CD4-positive, alpha-beta T cell treated with Interleukin-15 for 1 hour (primary cell): ENCODE measurements around the gene ERC2.
A peak's percentile ranks its signal among the peaks of the same experiment; 100 is the strongest.
"Not testable (repeated sequence)": the region's sequence is repeated elsewhere in the genome, so short reads cannot be mapped to it uniquely, and the experiment has no call there.

Source experiments
- DNase-seq: peaks from one replicate; pipeline ENCODE4 v3.0.0-alpha.2; 2020

ERC2 gene

GRCh38 chr3:56468184-56469106 lies at the start of gene ERC2:
Gene ERC2 (minus strand): TSS chr3:56468467.
- no peak for DNase-seq

- no peak for DNase-seq
These were observed 34.5 kb upstream of the ERC2 start for GRCh38 chr3:56502738-56503137.

DNA sequence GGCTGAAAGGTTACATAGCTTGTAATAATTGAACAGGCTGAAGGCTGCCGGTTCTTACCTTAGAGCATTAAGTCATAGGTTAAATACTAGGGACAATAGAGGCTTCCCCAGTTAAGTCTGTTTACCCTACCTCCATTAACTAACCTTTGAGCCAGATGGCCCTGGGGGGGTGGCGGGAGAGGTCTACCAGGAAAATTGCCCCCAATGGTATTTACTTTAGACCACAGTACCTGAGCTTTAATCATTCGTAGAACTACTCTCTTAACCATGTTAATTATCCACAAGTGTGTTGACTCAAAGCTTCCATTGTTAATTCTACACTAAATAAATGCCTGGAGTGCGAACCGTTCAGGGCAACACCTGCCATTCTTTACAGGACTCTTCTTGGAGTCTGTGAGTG lies 28.1 kb upstream of the ERC2 start:
- DNase-seq: not testable (repeated sequence)

DNA sequence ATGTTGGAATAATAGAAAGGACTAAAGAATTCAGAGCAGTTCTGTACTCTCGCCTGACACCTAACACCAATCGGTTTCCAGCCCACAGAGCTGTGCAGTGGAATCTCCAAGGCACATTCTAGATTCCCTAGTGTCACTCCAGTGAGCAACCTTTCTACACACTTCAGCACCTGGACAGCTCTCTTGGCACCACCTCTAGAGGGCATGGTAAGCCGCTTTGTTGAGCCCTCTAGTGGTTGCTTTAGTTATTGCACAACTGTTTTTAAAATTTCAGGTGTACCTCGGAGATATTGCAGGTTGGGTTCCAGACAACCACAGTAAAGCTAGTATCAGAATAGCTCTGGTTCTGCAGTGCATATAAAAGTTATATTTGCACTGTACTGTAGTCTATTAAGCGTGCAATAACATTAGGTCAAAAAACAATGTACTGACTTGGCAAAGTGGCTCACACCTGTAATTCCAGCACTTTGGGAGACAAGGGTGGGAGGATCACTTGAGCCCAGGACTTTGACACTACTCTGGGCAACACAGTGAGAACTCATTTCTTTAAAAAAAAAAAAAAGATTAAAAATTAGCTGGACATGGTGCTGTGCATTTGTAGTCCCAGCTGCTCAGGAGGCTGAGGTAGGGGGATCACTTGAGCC lies 26.5 kb upstream of the ERC2 start:
- peak; percentile 67 for DNase-seq

DNA sequence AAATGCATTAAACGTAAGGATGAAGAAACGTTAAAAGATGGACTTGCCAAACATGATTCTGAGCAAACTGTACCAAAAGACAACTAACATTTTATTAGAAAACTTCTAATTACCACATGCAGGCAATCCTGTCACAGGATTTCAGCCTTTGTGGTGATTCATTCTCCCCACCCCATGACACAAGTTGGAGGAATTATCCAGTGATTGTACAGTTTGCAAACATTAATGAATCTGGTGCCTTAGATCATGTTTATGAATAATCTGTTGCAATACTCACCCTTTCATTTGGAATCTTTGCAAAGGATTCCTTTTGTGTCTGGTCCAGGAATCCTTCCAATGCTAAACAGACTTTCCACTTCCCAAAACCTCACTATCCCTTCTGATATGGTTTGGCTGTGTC lies 23.3 kb upstream of the ERC2 start:
- DNase-seq: no peak

DNA sequence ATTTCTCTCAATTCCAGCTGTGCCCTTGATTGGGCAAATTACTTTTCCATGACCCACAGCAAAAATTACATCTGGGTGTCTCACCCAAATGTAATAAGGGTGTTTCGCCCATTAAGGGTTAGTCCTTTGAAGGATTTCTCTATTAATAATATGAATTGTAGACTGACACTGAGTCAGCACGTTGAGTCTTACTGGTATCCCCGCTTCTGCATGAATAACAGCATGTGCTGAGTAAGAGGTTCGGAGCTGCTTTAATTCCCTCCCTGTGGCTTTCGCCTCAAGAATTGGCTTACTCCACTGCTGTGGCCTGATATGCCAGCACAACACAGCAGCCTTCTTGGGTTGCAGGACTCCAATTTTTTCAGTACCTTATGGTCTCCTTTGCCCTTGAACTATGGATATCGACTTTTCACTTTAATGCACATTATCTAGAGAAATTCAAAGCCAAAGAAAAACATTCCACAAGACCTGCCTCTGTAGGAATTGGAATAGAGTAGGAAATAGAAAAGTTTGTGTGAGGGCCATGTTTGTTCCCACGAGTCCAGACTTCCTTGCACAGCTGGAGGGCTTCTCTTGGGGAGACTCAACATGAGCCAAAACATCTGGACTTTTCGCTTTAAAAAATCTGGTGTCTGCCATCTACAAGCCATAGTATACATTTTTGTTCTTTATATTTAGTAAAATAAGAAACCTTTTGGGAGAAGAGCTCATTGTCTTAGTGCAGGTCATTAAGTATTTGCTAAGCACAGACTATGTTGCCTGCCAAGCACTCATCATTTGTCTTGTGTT lies 20.7 kb upstream of the ERC2 start:
- no peak for DNase-seq

DNA sequence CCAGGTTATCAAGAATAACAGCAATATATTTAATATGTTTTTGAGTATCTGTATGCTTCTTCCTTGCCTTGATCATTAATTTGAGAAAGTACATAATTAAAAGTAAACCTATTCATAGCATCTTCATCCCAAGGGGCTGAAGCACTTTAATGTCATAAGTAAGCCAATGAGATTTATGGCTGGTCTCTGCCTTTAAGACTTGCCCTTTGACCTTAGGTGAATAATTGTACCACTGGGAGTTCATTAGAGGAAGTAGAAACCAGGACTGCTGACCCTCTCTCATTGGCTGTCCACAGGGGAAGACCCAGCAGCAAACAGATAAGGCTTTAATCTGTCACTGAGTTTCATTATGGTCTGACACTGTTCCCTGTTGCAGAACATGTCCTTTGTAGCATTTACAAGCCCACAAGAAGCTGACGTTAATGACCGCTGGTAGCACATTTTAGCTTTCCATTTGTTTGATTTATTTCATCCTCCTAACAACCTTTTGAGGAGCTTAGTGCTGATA lies 16.3 kb upstream of the ERC2 start:
- no peak for DNase-seq

GRCh38 chr3:56484122-56484521 lies 15.9 kb upstream of the ERC2 start:
- no peak for DNase-seq

- no peak for DNase-seq
These were observed 9.4 kb upstream of the ERC2 start for GRCh38 chr3:56477646-56478045.

GRCh38 chr3:56476771-56477170 lies 8.5 kb upstream of the ERC2 start:
- no peak for DNase-seq

DNA sequence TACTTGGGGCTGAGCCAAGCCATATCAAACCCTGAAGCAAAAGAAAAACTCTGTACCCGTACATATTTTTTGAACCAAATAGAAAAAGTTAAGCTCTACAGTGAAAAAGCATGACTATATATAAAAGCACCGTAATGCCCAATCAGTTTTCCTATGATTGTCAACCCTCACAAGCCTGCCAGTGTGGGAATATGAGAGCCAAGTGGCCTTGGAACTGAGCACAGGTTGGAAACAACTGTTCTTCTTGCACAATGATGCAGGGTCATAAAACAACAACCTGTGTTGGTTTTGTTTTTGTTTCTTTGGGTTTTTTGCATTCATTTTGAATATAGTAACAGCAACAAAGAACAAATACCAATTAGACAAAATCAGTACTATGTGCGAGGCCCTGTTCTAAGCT lies 3.5 kb upstream of the ERC2 start:
- DNase-seq: no peak

DNA sequence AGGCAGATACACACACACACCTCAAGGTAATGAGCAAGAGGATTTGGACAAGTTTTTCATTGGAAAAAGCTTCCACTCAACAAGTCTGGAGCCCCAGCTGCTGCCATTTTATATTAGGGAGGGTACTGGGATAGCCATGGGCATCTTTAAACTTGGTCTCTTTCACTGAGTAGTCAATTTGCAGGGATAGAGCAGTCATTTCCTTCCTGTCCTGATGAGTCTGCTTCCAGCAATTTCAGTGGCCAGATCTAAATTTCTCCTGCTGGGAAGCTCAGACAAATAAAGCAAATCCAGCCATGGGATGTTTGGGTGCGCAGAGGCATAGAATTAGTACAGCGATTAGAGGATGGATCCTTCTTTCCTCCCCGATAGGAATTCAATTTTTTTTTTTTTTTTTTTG lies 874 bp upstream of the ERC2 start:
- no peak for DNase-seq

DNA sequence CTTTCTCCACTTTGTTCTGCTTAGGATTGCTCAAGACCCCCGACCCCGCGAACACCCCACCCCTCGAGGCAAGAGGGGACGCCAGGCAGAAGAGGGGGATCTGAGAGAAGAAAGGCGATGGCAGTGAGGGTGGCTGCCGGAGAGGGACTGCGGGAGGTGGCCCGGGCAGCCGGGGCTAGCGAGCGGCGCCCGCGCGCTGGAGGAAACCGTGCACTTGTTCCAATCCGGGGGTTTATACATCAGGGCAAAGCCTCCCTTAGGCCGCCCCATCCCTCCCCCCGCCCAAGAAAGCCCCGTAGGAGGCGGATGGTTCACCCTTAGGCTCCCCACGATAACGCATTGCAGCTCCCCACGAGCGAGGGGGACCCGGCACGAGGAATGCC lies 475 bp downstream of the ERC2 start:
- no peak for DNase-seq

- peak; percentile 19 for DNase-seq
These were observed 1.2 kb downstream of the ERC2 start for GRCh38 chr3:56467108-56467507.

- DNase-seq: no peak
These were observed 8.5 kb downstream of the ERC2 start for GRCh38 chr3:56459719-56460118.

- DNase-seq: no peak
These were observed 9.2 kb downstream of the ERC2 start for GRCh38 chr3:56459104-56459496.

DNA sequence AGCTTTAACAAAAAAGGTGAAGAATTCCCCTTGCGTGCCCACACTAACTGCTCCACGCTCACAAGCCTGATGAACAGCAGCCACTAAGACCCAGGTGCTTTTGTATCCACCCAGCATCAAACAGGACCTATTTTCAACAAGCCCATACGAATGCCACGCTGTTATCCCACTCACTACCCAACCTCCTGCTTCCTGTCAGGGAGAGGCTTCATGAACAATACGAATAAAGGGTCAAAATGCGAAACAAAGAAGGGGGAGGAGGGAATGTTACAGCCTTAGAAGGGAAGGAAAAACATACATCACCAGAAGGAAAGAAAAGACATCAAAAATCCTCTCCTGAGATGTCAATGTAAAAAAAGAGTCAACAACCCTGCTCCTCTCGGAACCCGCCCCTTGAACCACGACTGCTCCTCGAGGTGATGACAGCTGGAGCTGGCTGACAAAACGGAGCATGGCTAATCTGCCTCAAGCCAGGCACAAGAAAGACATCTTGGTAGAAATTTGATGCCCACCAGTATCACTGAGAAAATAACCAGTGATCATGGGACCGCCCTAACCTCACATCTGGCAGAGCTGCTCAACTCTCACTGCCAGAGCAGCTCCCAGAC lies 9.7 kb downstream of the ERC2 start:
- no peak for DNase-seq

- DNase-seq: no peak
These were observed 12.2 kb downstream of the ERC2 start for GRCh38 chr3:56456117-56456516.

DNA sequence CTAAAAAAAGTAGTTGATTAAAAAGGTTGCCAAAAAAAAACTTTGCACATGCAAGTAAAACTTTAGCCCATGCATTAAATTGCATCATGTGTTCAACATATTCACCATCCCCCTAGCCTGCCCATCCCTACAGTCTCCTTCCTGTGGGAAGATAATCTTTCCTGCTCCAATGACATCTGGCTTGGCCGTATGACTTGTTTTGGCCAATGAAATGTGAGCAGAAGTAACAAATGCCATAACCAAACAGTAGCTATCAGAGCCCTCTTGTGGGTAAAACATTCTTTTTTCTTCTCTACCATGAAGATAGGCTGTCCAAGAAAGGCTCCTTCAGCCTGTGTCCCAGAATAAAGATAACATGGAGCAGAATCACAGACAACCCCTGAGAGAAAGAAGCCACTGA lies 15.3 kb downstream of the ERC2 start:
- DNase-seq: no peak

- DNase-seq: no peak
These were observed 16.2 kb downstream of the ERC2 start for GRCh38 chr3:56452085-56452484.

GRCh38 chr3:56443372-56443771 lies 24.9 kb downstream of the ERC2 start:
- no peak for DNase-seq

DNA sequence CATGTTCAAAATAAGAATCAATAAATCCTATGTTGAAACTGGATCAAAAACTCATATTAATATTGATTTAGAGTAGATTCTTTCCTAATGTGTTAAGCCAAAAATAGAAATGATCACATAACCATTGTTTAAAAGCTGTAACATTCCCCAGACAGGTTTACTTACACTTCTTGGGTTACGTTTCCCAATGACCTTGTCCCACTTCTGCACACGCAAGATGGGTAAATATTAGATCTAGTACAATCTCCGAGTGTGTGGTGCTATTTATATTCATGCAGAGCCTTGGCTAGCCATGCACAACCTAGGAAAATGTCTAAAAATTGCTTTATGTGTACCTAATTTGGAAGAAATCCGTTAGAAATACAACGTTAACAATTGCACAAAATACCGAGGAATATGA lies 39.6 kb downstream of the ERC2 start:
- DNase-seq: no peak

- DNase-seq: no peak
These were observed 43.4 kb downstream of the ERC2 start for GRCh38 chr3:56424885-56425284.
